SH-SY5Y (cell line): ENCODE data around the gene BRINP3.

Source experiments
- GATA2 ChIP-seq: IDR thresholded peaks from 2 replicates; pipeline ENCODE4 v1.6.1; 2011; ENCODE audit warnings: mild to moderate bottlenecking, low read depth, low read length
- GATA3 ChIP-seq: IDR thresholded peaks from 2 replicates; pipeline ENCODE4 v1.6.1; 2011; ENCODE audit warnings: low read depth, mild to moderate bottlenecking, low read length, moderate library complexity

The BRINP3 gene

GRCh38 chr1:190477762-190478148 is at the start of gene BRINP3:
Gene BRINP3 (minus strand): TSS chr1:190477864.
- TF ChIP-seq GATA2 (no peak), GATA3 (no peak)

GRCh38 chr1:190511554-190511953 is 33.9 kb upstream of the BRINP3 start:
- TF ChIP-seq GATA3, result no peak
- TF ChIP-seq GATA2, result no peak

DNA sequence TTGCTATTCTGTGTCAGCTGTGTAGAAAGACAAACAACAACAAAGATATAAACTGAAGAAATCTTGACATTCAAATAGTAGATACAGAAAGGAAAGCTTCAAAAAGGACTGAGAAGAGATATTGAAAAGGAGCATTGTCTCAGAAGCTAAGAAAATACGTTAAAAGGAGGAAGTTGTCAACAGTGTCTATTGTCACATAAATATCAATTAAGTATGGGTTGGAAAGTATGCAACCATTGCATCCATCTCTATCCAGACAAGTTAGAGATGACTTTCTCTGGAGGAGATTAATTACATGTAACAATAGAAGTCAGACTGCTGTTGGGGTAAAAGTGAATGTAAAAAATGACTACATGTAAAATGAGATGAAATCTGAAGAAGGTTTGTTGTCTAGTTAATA is 29.7 kb upstream of the BRINP3 start:
- TF ChIP-seq GATA2, result no peak
- no peak for TF ChIP-seq GATA3

DNA sequence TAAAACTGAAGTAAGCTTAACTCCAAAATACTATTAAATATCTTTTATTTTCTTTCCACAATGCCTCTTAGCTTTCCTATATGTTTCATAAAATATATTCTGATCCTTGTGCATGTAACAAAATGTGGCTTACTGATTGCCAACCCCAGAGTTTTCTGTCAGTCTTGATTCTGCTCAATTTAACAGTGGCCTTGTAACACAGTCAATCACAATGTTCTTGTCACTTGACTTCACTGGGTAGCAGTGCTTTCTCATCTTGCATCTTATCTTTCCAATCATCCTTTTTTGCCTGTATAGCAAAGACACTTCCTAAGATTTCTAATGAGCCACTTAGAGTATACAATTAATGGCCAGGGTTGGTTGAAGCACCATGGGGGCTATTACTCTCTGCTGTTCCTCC is 19.9 kb upstream of the BRINP3 start:
- no peak for TF ChIP-seq GATA2
- TF ChIP-seq GATA3, result no peak

DNA sequence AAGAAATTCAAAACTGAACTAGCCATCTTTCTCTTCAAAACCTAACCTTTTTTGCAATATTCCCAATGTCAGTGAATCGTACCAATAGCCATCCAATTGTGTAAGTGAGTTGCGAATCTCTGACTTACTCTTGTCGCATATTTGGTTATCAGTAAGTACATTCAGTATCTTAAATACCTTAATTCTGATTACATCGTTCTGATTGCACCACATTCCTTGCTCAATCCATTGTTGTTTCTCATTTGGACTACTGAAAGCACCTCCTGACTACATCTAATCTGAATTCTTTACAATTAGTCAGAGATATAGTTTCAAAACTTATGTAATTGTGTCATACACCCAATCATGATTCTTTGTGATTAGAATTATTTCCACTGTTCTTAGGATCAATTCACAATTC is 16.8 kb upstream of the BRINP3 start:
- TF ChIP-seq GATA3 (no peak), GATA2 (no peak)

DNA sequence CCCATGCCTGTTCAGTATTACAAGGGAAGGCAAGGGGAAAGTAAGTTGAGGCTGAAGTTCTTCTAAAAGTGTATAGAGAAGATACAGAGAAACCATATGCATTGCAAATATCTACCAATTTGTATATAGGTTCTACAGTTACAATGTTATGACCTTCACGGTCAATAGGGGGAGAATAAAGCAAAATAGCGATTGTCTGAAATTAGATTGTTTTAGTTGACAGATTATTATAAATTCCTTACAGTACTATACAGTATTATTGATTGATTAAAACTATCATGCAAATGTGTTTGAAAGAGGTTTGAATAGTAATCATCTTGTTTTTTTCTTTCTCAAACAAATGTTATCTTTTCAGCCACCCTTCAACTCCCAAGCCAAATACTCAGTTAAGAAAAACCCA is 13.7 kb upstream of the BRINP3 start:
- TF ChIP-seq GATA3 (no peak), GATA2 (no peak)

GRCh38 chr1:190484045-190484444 is 6.4 kb upstream of the BRINP3 start:
- TF ChIP-seq GATA3 (no peak), GATA2 (no peak)

DNA sequence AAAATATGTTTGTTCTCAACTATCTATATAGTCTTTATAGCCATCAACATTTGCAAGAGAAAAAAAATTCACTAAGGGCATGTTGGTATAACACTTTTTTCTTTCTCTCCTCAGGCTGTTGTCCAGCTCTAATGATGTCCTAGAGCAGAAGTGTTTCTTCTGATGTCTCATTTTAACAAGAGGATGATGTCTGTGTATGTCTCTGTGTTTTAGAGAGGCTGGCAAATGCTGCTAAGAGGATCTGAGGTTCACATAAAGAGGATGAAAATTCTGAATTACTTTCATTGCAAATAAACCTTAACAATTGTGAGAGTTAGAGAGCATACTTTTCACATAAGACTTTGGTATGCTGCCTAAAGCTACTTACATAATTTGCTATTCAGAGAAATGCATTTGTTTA is 2.6 kb upstream of the BRINP3 start:
- TF ChIP-seq GATA2 (no peak), GATA3 (no peak)

DNA sequence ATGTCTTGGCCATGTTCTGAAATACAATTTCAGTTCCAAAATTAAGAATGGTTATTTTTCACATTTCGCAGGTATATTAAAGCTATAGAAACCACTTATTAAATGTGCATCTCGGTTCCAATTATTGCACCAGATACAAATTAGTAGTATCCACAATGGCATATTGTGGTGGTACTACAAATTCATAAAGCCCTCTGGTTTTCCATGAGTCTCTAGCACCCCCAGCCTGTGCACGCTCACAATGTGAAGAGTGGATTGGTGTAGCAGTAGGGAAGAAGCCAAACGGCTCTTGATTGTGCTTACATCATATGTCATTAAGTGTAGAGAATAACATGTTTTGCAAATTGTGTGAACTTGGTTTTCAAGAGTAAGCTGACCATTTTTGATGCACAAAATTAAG is 1.9 kb upstream of the BRINP3 start:
- TF ChIP-seq GATA2, result no peak
- no peak for TF ChIP-seq GATA3

DNA sequence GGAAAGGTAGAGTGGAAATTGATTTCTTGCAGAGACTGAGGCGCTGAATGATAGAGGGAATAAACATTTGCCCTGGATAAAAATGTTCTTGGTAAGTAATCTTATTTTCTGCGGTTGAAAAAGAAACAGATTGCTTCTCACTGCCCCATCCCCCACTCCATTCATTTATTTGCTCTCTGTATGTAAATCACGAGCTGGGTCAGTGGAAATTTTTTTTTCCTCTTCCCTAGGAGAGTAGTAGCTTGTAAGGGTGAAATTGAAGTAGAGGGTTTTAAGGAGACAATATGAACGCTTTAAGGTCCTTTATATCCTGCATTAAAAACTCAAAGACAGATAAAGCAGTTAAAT is 1.4 kb upstream of the BRINP3 start:
- TF ChIP-seq GATA3 (no peak), GATA2 (no peak)

GRCh38 chr1:190478149-190479049 is 735 bp upstream of the BRINP3 start:
- TF ChIP-seq GATA3 (no peak), GATA2 (no peak; the same call in 1 of the 2 replicates)

DNA sequence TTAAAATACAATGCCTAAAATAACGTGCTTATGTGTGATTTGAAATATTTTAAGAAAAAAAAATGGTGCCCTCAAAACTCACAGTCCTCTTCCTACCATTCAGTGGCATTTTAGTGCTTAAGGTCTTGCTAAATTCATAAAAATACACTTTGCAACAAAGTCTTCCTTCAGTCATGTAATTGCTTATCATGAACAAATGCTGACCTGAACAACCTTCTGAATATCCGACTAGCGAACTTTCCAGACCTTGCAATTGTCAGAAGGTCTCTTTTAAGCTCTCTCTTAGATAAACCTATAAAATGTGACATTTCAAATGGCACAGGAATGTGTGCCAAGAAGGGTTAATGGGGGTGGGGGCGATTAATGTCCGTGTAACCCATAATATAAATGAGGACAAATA is 858 bp downstream of the BRINP3 start:
- TF ChIP-seq GATA2, result no peak
- no peak for TF ChIP-seq GATA3

DNA sequence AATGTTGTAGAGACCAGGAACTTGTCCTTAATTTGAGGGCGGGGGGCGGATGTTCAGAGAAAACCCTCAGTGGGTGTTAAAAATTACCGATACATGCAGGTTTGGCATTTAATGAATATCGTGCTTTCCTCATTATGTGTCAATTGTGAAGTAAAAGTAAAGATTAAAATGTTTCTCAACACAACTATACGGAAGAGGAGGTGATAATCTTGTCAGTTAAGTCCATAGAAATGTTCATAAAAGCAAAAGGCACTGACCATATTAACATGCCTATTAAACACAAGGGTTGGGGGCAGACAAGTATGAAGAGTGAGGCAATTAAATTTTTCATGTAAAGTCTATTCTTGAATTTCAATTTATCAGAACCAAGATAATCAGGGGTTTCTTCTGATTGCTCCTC is 1.3 kb downstream of the BRINP3 start:
- TF ChIP-seq GATA3 (no peak), GATA2 (no peak)

- no peak for TF ChIP-seq GATA3
These were observed 2.1 kb downstream of the BRINP3 start for GRCh38 chr1:190475421-190476141.

- TF ChIP-seq GATA3, result no peak
- TF ChIP-seq GATA2, result no peak
These were observed 2.9 kb downstream of the BRINP3 start for GRCh38 chr1:190474650-190475211.
